GM23248 (cell line): ENCODE measurements around the gene BMPR2. TPM values are rescaled to one million over a fixed set of nuclear protein-coding genes. Genes with fewer than 3 reads are reported as not detected.
A peak's percentile ranks its signal among the peaks of the same experiment; 100 is the strongest.
"Not testable (repeated sequence)": the region's sequence is repeated elsewhere in the genome, so short reads cannot be mapped to it uniquely, and the experiment has no call there.

Experiments used
- DNase-seq: peaks from one replicate; pipeline ENCODE4 v3.0.0-alpha.2; 2015
- H2AFZ ChIP-seq: fragments of 200-600 bp; sonication (generic); 2 replicates; pipeline ENCODE4 v1.6.1; 2016; ENCODE audit warnings: antibody characterized with exemption
- H3F3A ChIP-seq: fragments of 200-600 bp; sonication (generic); 2 replicates; pipeline ENCODE4 v1.6.1; 2016; ENCODE audit warnings: mild to moderate bottlenecking, antibody characterized with exemption, mixed run types; ENCODE audit not compliant: insufficient read depth
- H3K27ac ChIP-seq: fragments of 200-600 bp; sonication (generic); 2 replicates; pipeline ENCODE4 v1.5.1; 2016; ENCODE audit warnings: mild to moderate bottlenecking
- H3K27me3 ChIP-seq: fragments of 200-600 bp; sonication (generic); replicated peaks from 2 replicates; pipeline ENCODE4 v1.6.1; 2016; ENCODE audit warnings: mild to moderate bottlenecking; ENCODE audit not compliant: insufficient read depth
- H3K36me3 ChIP-seq: fragments of 200-600 bp; sonication (generic); 2 replicates; pipeline ENCODE4 v1.6.1; 2016; ENCODE audit warnings: low read depth, mild to moderate bottlenecking
- H3K4me1 ChIP-seq: fragments of 200-600 bp; sonication (generic); 2 replicates; pipeline ENCODE4 v1.6.1; 2016; ENCODE audit warnings: mild to moderate bottlenecking; ENCODE audit not compliant: insufficient read depth
- H3K4me2 ChIP-seq: fragments of 200-600 bp; sonication (generic); one replicate; pipeline ENCODE4 v1.6.1; 2016; ENCODE audit warnings: mild to moderate bottlenecking; ENCODE audit not compliant: unreplicated experiment
- H3K4me3 ChIP-seq: fragments of 200-600 bp; sonication (generic); 2 replicates; pipeline ENCODE4 v1.5.1; 2016; ENCODE audit warnings: mild to moderate bottlenecking
- H3K79me2 ChIP-seq: fragments of 200-600 bp; sonication (generic); 2 replicates; pipeline ENCODE4 v1.6.1; 2016; ENCODE audit warnings: mild to moderate bottlenecking; ENCODE audit not compliant: insufficient read depth
- H3K9ac ChIP-seq: fragments of 200-600 bp; sonication (generic); 2 replicates; pipeline ENCODE4 v1.6.1; 2016; ENCODE audit warnings: mild to moderate bottlenecking
- H3K9me2 ChIP-seq: fragments of 200-600 bp; sonication (generic); 2 replicates; pipeline ENCODE4 v1.6.1; 2016; ENCODE audit warnings: mixed run types, mild to moderate bottlenecking, moderate library complexity; ENCODE audit not compliant: insufficient read depth
- H3K9me3 ChIP-seq: fragments of 200-600 bp; sonication (generic); one replicate; pipeline ENCODE4 v1.6.1; 2017; ENCODE audit warnings: low read depth
- H4K20me1 ChIP-seq: fragments of 200-600 bp; sonication (generic); 2 replicates; pipeline ENCODE4 v1.6.0; 2016; ENCODE audit not compliant: insufficient read depth
- EZH2 ChIP-seq: fragments of 200-600 bp; sonication (generic); IDR thresholded peaks from 2 replicates; pipeline ENCODE4 v1.6.1; 2018; ENCODE audit warnings: antibody characterized with exemption, mild to moderate bottlenecking; ENCODE audit not compliant: insufficient read depth, poor library complexity, severe bottlenecking
- EZH2phosphoT487 ChIP-seq: fragments of 200-600 bp; sonication (generic); IDR thresholded peaks from 2 replicates; pipeline ENCODE4 v1.6.1; 2018; ENCODE audit warnings: antibody characterized with exemption, moderate library complexity, mild to moderate bottlenecking, low read depth; ENCODE audit not compliant: insufficient read depth
- WGBS, 2 experiments: methylation state at CpG; one replicate each; pipeline ENCODE4 v1.1.6; 2015 to 2017; ENCODE audit warnings: low lambda C conversion rate in 2 of 2, low coverage in 1 of 2; ENCODE audit errors: missing lambda C conversion rate in 2 of 2; 5-methylcytosine and 5-hydroxymethylcytosine counted together
- in situ Hi-C: fragments of 300-500 bp; cut with MboI; formaldehyde crosslinking; loops from 2 replicates; pipeline ENCODE4 v1.15.0; 2020
- polyA plus RNA-seq: library from polyadenylated mRNA; unstranded; fragments of >200 nt; fragmentation: Nextera tagmentation; extraction: Ambion mirVana; gene quantifications from 2 replicates; pipeline ENCODE4 v1.2.1, GENCODE V29; 2016
- total RNA-seq: library from RNA; depleted of rRNA; stranded (reverse); fragments of >200 nt; shearing (Covaris generic); gene quantifications from 2 replicates; pipeline ENCODE4 v1.2.3, GENCODE V29; 2014

The BMPR2 gene
- total and polyA plus RNA-seq, 2 experiments from 2014 or later, result 17.8 to 31.3 TPM

DNA sequence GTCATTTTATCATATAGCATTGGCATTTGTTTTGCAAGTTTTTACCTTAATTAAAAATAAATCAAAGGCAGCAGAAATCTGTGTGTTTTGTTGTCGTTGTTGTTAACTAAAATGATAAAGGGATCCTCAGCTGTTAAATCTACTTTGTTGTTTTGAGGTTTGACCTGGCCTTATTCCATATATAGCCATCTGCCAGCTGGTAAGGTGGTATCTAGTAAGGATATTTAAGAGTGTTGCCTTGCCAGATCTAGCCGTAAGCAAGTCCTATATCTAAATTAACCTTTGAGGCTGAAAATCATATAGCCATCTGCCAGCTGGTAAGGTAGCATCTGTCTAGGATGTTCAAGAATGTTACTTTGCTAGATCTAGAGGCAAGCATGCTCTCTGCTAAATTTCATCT, 56.6 kb downstream of the BMPR2 start:
- peaks cover 99% of the 10 kb centered on the region for H3K79me2 ChIP-seq
- H3K4me3 ChIP-seq, result no peak overlapping the region
- H3K4me2 ChIP-seq, result no peak overlapping the region
- no peaks in the 10 kb centered on the region for H3K9me2 ChIP-seq
- H3K27me3 ChIP-seq, result no peaks in the 10 kb centered on the region
- peaks cover 22% of the 10 kb centered on the region; the same call in 1 of the 2 replicates for H4K20me1 ChIP-seq
- H3K36me3 ChIP-seq, result no peaks in the 10 kb centered on the region
- no peak for DNase-seq
- no peak overlapping the region for H3K27ac ChIP-seq
- TF ChIP-seq EZH2phosphoT487, result no peak
- no peak for TF ChIP-seq EZH2
- in situ Hi-C loops, result no loop called here
- WGBS, 2 experiments, result 97 to 100% methylated on average over 2 of the region's 2 CpGs
- 0 out of 2 replicates have a peak, but pooled peaks cover 7% of the 10 kb centered on the region for H3F3A ChIP-seq
- no peak overlapping the region for H2AFZ ChIP-seq
- no peaks in the 10 kb centered on the region; the same call in 1 of the 2 replicates for H3K4me1 ChIP-seq
- H3K9ac ChIP-seq, result no peak overlapping the region
- no peaks in the 10 kb centered on the region for H3K9me3 ChIP-seq

DNA sequence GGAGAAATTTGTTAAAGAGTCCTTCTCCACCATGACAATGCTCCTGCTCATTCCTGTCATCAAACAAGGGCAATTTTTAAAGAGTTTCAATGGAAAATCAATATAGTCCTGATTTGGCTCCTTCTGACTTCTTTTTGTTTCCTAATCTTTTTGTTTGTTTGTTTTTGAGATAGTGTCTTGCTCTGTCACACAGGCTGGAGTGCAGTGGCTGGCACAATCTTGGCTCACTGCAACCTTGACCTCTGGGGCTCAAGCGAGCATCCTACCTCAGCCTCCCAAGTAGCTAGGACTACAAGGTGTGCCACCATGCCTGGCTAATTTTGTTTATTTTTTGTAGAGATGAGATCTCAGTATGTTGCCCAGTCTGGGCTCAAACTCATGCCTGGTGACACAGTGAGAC, 58.3 kb downstream of the BMPR2 start:
- H3K27me3 ChIP-seq, result no peaks in the 10 kb centered on the region
- 0 out of 2 replicates have a peak, but pooled peaks cover 7% of the 10 kb centered on the region for H3F3A ChIP-seq
- no peaks in the 10 kb centered on the region for H3K9me3 ChIP-seq
- H3K4me1 ChIP-seq, result no peaks in the 10 kb centered on the region
- no peak overlapping the region for H3K9ac ChIP-seq
- 100% methylated on average over 1 of the region's 1 CpG for WGBS, 2 experiments
- H4K20me1 ChIP-seq, result peaks cover 15% of the 10 kb centered on the region; the same call in 1 of the 2 replicates
- DNase-seq, result no peak
- H3K9me2 ChIP-seq, result no peaks in the 10 kb centered on the region
- H3K79me2 ChIP-seq, result peaks cover 99% of the 10 kb centered on the region
- no peaks in the 10 kb centered on the region for H3K36me3 ChIP-seq
- no peak overlapping the region for H3K4me2 ChIP-seq
- H3K4me3 ChIP-seq, result no peak overlapping the region
- TF ChIP-seq EZH2phosphoT487, result no peak
- TF ChIP-seq EZH2, result no peak
- H3K27ac ChIP-seq, result no peak overlapping the region
- no peak overlapping the region for H2AFZ ChIP-seq
- in situ Hi-C loops, result no loop called here

DNA sequence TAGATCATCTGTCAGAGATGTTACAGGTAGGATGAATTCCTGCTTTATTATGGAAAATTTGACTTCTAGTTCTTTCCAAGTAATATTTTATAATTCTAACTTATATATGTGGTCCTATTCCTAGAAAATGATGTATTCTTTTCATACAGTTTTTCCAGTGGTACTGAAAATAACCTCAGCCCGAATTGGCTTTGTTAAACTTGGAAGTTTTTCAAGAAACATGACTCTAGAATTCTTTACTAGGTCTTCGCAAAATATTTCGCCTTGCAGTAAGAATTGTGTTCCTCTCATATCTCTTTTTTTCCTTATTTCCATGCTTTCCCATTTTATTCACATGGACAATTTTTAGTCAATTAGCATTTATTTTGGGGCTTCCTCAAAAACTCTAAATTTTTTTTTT, 60.5 kb downstream of the BMPR2 start:
- Histone ChIP-seq H3K9me2 (no peaks in the 10 kb centered on the region), H3K9me3 (no peaks in the 10 kb centered on the region), H3K9ac (no peak overlapping the region), H3K4me1 (no peaks in the 10 kb centered on the region), H3K36me3 (no peaks in the 10 kb centered on the region), H3K4me3 (no peak overlapping the region), H3F3A (no peaks in the 10 kb centered on the region), H3K79me2 (peaks cover 99% of the 10 kb centered on the region), H3K27me3 (no peaks in the 10 kb centered on the region), H3K27ac (no peak overlapping the region), H2AFZ (no peak overlapping the region), H4K20me1 (peaks cover 5% of the 10 kb centered on the region; the same call in 1 of the 2 replicates), H3K4me2 (no peak overlapping the region)
- WGBS, 2 experiments, result 64 to 72% methylated on average over 3 of the region's 3 CpGs
- TF ChIP-seq EZH2phosphoT487, result no peak
- no peak for TF ChIP-seq EZH2
- peak; percentile 5 for DNase-seq
- in situ Hi-C loops, result no loop called here

DNA sequence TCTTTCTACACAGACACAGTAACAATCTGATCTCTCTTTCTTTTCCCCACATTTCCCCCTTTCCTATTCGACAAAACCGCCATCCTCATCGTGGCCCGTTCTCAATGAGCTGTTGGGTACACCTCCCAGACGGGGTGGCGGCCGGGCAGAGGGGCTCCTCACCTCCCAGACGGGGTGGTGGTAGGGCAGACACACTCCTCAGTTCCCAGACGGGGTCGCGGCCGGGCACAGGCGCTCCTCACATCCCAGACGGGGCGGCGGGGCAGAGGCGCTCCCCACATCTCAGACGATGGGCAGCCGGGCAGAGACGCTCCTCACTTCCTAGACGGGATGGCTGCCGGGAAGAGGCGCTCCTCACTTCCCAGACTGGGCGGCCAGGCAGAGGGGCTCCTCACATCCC, 64.0 kb downstream of the BMPR2 start:
- H3K9ac ChIP-seq, H4K20me1 ChIP-seq, H3K4me1 ChIP-seq, H3K4me3 ChIP-seq, H2AFZ ChIP-seq, H3K36me3 ChIP-seq, H3K9me3 ChIP-seq, H3K4me2 ChIP-seq, H3K9me2 ChIP-seq, DNase-seq, H3K27me3 ChIP-seq, H3F3A ChIP-seq, H3K27ac ChIP-seq, in situ Hi-C loops: not testable (repeated sequence)
- 99% methylated on average over 24 of the region's 24 CpGs for WGBS, 2 experiments
- H3K79me2 ChIP-seq, result peaks cover 99% of the 10 kb centered on the region

DNA sequence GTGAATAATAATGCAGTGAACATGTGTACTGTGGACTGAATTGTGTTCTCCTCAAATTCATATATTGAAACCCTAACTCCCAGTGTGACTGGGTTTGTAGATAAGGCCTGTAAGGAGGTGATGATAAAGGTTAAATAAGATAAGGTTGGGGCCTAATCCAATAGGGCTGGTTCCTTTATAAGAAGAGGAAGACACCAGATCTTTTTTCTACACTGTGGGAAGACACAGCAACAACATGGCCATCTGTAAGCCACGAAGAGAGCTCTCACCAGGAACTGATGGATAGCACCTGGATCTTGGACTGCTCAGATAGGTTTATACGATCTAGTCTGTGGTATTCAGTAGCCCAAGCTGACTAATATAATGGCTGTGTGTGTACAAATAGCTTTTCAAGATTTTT, 66.8 kb downstream of the BMPR2 start:
- no peaks in the 10 kb centered on the region for H3F3A ChIP-seq
- no peaks in the 10 kb centered on the region for H3K4me1 ChIP-seq
- no peak overlapping the region for H3K4me3 ChIP-seq
- no peak overlapping the region for H2AFZ ChIP-seq
- H4K20me1 ChIP-seq, result no peaks in the 10 kb centered on the region
- DNase-seq, result no peak
- no peak overlapping the region for H3K9ac ChIP-seq
- no peaks in the 10 kb centered on the region for H3K27me3 ChIP-seq
- no peaks in the 10 kb centered on the region for H3K36me3 ChIP-seq
- no peaks in the 10 kb centered on the region for H3K9me2 ChIP-seq
- H3K27ac ChIP-seq, result no peak overlapping the region
- no peaks in the 10 kb centered on the region for H3K9me3 ChIP-seq
- peaks cover 100% of the 10 kb centered on the region for H3K79me2 ChIP-seq
- 94% methylated on average over 2 of the region's 2 CpGs for WGBS, 2 experiments
- no peak for TF ChIP-seq EZH2
- no peak for TF ChIP-seq EZH2phosphoT487
- in situ Hi-C loops, result no loop called here
- H3K4me2 ChIP-seq, result no peak overlapping the region
